ENCODE measurements around the gene UCP3. TPM values are rescaled to one million over a fixed set of nuclear protein-coding genes. Genes with fewer than 3 reads are reported as not detected.

Gene UCP3
- total RNA-seq, 1 experiment from 2014 or later = 1.3 TPM

DNA sequence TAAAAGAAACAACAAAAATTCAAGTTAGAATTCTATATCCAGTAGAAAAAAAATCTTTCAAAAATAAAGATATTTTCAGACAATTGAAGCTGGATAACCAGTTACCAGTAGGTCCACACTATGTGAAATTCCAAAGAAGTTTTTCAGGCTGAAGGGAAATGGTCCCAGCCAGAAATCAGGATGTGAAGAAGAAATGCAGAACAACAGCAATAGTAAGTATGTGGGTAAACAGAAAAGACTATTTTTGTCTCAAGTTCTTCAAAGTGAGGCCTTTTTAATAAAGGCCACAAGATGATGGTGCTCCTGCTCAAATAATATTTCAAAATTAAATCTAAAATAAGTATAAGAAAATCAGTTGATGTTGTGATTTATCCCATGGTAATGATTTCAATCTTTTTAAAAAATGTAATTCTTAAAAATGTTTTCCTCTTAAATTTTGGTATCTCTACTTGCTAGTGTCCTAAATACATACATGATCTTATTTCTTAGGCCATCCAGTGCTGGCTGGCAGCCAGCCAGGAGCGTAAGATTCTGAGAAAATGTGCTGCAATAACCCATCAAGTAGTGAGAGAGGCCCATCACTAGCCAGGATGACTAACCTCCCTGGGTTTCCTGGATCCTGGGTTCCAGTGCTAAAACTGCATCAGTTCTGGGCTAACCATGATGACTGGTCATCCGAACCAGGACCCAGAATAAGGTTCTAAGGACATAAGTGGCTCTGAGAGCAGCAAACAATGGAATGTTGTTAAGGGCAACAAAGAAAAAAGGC lies 15.6 kb upstream of the UCP3 start (continued):
- TF ChIP-seq, protein P1, sequence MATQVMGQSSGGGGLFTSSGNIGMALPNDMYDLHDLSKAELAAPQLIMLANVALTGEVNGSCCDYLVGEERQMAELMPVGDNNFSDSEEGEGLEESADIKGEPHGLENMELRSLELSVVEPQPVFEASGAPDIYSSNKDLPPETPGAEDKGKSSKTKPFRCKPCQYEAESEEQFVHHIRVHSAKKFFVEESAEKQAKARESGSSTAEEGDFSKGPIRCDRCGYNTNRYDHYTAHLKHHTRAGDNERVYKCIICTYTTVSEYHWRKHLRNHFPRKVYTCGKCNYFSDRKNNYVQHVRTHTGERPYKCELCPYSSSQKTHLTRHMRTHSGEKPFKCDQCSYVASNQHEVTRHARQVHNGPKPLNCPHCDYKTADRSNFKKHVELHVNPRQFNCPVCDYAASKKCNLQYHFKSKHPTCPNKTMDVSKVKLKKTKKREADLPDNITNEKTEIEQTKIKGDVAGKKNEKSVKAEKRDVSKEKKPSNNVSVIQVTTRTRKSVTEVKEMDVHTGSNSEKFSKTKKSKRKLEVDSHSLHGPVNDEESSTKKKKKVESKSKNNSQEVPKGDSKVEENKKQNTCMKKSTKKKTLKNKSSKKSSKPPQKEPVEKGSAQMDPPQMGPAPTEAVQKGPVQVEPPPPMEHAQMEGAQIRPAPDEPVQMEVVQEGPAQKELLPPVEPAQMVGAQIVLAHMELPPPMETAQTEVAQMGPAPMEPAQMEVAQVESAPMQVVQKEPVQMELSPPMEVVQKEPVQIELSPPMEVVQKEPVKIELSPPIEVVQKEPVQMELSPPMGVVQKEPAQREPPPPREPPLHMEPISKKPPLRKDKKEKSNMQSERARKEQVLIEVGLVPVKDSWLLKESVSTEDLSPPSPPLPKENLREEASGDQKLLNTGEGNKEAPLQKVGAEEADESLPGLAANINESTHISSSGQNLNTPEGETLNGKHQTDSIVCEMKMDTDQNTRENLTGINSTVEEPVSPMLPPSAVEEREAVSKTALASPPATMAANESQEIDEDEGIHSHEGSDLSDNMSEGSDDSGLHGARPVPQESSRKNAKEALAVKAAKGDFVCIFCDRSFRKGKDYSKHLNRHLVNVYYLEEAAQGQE (IDR thresholded peaks at IDR 0.05; ENCODE audit: low read depth) = no peak
- TF ChIP-seq, protein P2, sequence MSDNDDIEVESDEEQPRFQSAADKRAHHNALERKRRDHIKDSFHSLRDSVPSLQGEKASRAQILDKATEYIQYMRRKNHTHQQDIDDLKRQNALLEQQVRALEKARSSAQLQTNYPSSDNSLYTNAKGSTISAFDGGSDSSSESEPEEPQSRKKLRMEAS (IDR thresholded peaks at IDR 0.05) = no peak
- TF ChIP-seq, protein P3, sequence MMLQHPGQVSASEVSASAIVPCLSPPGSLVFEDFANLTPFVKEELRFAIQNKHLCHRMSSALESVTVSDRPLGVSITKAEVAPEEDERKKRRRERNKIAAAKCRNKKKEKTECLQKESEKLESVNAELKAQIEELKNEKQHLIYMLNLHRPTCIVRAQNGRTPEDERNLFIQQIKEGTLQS (IDR thresholded peaks at IDR 0.05) = no peak

DNA sequence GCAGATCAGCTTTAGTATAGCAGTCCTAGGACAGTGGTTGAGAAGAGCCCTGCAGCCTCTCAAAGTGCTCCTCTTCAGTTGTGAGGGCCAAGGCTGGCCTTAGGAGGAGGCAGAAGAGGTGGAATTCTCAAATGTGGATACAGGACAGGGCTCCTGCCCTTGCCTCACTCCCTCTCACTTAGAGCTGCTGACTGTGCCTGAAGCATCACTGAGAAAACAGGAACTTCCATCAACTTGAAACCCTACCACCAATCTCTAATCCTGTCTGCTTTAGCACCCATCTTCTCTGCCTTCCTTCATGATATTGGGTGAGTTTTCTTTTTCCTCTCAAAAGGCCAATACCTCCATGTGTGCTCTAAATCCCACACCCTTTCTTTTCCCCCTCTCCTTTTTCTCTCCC lies 14.4 kb upstream of the UCP3 start:
- Histone ChIP-seq H2AFZ (ENCODE audit: low read depth, low read length, poor library complexity, severe bottlenecking) (no peak overlapping the region), H3K9me3 (ENCODE audit: control insufficient read depth in 1 of 2, insufficient read depth in 1 of 2, low read depth in 1 of 2, low read length in 2 of 2) (no peaks in the 10 kb centered on the region), H3K27ac (ENCODE audit: low read depth, low read length) (no peak overlapping the region), H3K36me3 (ENCODE audit: control insufficient read depth in 1 of 2, insufficient read depth in 2 of 2, low read length in 2 of 2) (no peaks in the 10 kb centered on the region), H3K4me2 (ENCODE audit: low read length) (no peak overlapping the region), H4K20me1 (ENCODE audit: insufficient read depth) (no peaks in the 10 kb centered on the region), H3K4me1 (ENCODE audit: control insufficient read depth in 1 of 2, insufficient read depth in 2 of 2, low read length in 2 of 2) (peaks cover 9 to 25% of the 10 kb centered on the region in 2 experiments), H3K79me2 (ENCODE audit: insufficient read depth, low read length) (no peaks in the 10 kb centered on the region), H3K4me3 (replicated peaks in 1 of 2; ENCODE audit: low read depth in 1 of 2, low read length in 2 of 2) (no peak overlapping the region), H3K27me3 (ENCODE audit: insufficient read depth, low read length) (no peaks in the 10 kb centered on the region), H3K9ac (ENCODE audit: low read length) (no peak overlapping the region), H3K9me2 (ENCODE audit: insufficient read depth) (no peaks in the 10 kb centered on the region)
- ChIA-PET POLR2A (no interaction called here), CTCF (no interaction called here), RAD21 (ENCODE audit: low non-redundant PET in 1 of 2, low total read pairs in 2 of 2, uncharacterized antibody in 2 of 2, unreplicated experiment in 2 of 2) (no interaction called here)
- intact Hi-C loops (cut with micrococcal nuclease) = no loop called here
- no TSS peak for BruUV-seq (replicated peaks)
- TF ChIP-seq EZH2 (IDR thresholded peaks at IDR 0.05) = no peak
- TF ChIP-seq, protein P3 (IDR thresholded peaks at IDR 0.05) = no peak
- no peak for TF ChIP-seq EGR1 (IDR thresholded peaks at IDR 0.05; ENCODE audit: low read depth)
- TF ChIP-seq, protein P4, sequence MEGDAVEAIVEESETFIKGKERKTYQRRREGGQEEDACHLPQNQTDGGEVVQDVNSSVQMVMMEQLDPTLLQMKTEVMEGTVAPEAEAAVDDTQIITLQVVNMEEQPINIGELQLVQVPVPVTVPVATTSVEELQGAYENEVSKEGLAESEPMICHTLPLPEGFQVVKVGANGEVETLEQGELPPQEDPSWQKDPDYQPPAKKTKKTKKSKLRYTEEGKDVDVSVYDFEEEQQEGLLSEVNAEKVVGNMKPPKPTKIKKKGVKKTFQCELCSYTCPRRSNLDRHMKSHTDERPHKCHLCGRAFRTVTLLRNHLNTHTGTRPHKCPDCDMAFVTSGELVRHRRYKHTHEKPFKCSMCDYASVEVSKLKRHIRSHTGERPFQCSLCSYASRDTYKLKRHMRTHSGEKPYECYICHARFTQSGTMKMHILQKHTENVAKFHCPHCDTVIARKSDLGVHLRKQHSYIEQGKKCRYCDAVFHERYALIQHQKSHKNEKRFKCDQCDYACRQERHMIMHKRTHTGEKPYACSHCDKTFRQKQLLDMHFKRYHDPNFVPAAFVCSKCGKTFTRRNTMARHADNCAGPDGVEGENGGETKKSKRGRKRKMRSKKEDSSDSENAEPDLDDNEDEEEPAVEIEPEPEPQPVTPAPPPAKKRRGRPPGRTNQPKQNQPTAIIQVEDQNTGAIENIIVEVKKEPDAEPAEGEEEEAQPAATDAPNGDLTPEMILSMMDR (IDR thresholded peaks at IDR 0.05 in 2 of 3, conservative IDR thresholded peaks at IDR 0.05 in 1 of 3; ENCODE audit: borderline replicate concordance in 1 of 3, insufficient read depth in 1 of 3, low read depth in 2 of 3, low read length in 2 of 3) = no peak
- TF ChIP-seq CBX3 (IDR thresholded peaks at IDR 0.05; ENCODE audit: low read depth) = no peak
- TF ChIP-seq SP1 (IDR thresholded peaks at IDR 0.05; ENCODE audit: low read depth) = no peak
- TF ChIP-seq POLR2A (IDR thresholded peaks at IDR 0.05; ENCODE audit: borderline replicate concordance, extremely low read depth, insufficient read depth, insufficient read length) = no peak
- TF ChIP-seq, protein P1 (IDR thresholded peaks at IDR 0.05; ENCODE audit: low read depth) = no peak
- TF ChIP-seq ZFX (IDR thresholded peaks at IDR 0.05) = no peak
- no peak for TF ChIP-seq POLR2AphosphoS5 (IDR thresholded peaks at IDR 0.05; ENCODE audit: low read depth, low read length)
- TF ChIP-seq FOSL1 (IDR thresholded peaks at IDR 0.05; ENCODE audit: low read depth) = no peak
- TF ChIP-seq RAD21 (IDR thresholded peaks at IDR 0.05; ENCODE audit: low read depth) = no peak
- no peak for ATAC-seq
- no peak for DNase-seq (ENCODE audit: low read depth, low spot score)

Measured in HCT116 (cell line).